K562 (cell line): ENCODE results near the gene IGF2BP3. TPM values are rescaled to one million over a fixed set of nuclear protein-coding genes. Genes with fewer than 3 reads are reported as not detected.

Experiments
- ATAC-seq: fragments of 200-7000 bp; cut with Tn5 transposase; 3 replicates; pipeline ENCODE4 v1.9.1; 2020; ENCODE audit warnings: moderate library complexity
- BruUV-seq: library from RNA; stranded (reverse); fragments of 400-500 nt; replicated peaks from 2 replicates; lab custom pipeline; 2021; lab: Mats Ljungman, UMichigan
- CTCF ChIA-PET: fragments of 300-600 bp; formaldehyde crosslinking; extraction: SDS; loops from one replicate; lab custom pipeline; 2021; ENCODE audit warnings: low intra/inter-chr PET ratio; lab: Yijun Ruan, JAX
- POLR2A ChIA-PET: fragments of 300-600, 350-650 bp; sonication (Branson Sonifier 250); formaldehyde crosslinking; extraction: SDS; loops from one replicate; lab custom pipeline; 2021; ENCODE audit warnings: antibody characterized with exemption, inconsistent platforms; lab: Yijun Ruan, JAX
- DNase-seq, 4 experiments: peaks; one replicate each; pipeline versions ENCODE4 v3.0.0 to v3.0.0-alpha.2; 2011 to 2018; ENCODE audit warnings: low spot score in 3 of 4, mixed read lengths in 3 of 4; ENCODE audit errors: extremely low read depth in 1 of 4
- FAIRE-seq: peaks from 2 replicates; lab custom pipeline; 2011; peaks lifted over from hg19 to GRCh38; lab: Jason Lieb, UNC
- H2AFZ ChIP-seq: 2 replicates; pipeline ENCODE4 v1.6.0; 2011; ENCODE audit warnings: low read depth, low read length, control low read depth, inconsistent platforms
- H3K27ac ChIP-seq: fragments of 200-600 bp; 3 replicates; pipeline ENCODE4 v1.8.0; 2011; ENCODE audit warnings: low read depth, mild to moderate bottlenecking, control low read depth, inconsistent platforms, low read length, moderate library complexity, mixed read lengths; ENCODE audit errors: extremely low read depth
- H3K27me3 ChIP-seq, 2 experiments: fragments of 300-600 bp in 1 of 2; 2 replicates in 1 of 2; 3 replicates in 1 of 2; pipeline versions ENCODE4 v1.6.0 to v1.8.0; 2011; ENCODE audit warnings: inconsistent platforms in 2 of 2, low read length in 2 of 2, mild to moderate bottlenecking in 1 of 2, mixed read lengths in 1 of 2, moderate library complexity in 1 of 2; ENCODE audit not compliant: control insufficient read depth in 2 of 2, insufficient read depth in 2 of 2
- H3K36me3 ChIP-seq: fragments of 300-600 bp; 3 replicates; pipeline ENCODE4 v1.8.0; 2011; ENCODE audit warnings: mild to moderate bottlenecking, low read length, inconsistent platforms; ENCODE audit not compliant: control insufficient read depth, insufficient read depth
- H3K4me1 ChIP-seq, 2 experiments: fragments of 200-600 bp in 1 of 2; replicated peaks in 1 of 2; 2 replicates in 1 of 2; 3 replicates in 1 of 2; pipeline versions ENCODE4 v1.5.1 to v1.8.0; 2011; ENCODE audit warnings: inconsistent platforms in 2 of 2, low read length in 2 of 2, mild to moderate bottlenecking in 1 of 2, mixed read lengths in 1 of 2, moderate library complexity in 1 of 2; ENCODE audit not compliant: control insufficient read depth in 2 of 2, insufficient read depth in 2 of 2
- H3K4me2 ChIP-seq: 2 replicates; pipeline ENCODE4 v1.6.1; 2011; ENCODE audit warnings: low read length, control low read depth, inconsistent platforms, mixed read lengths; ENCODE audit not compliant: insufficient read depth
- H3K4me3 ChIP-seq: fragments of 200-600 bp; sonication (generic), shearing (Covaris generic); 2 replicates; pipeline ENCODE4 v1.5.1; 2016; ENCODE audit warnings: control low read depth, inconsistent platforms
- H3K79me2 ChIP-seq: fragments of 200-600 bp; 3 replicates; pipeline ENCODE4 v1.8.0; 2011; ENCODE audit warnings: low read length, inconsistent platforms; ENCODE audit not compliant: control insufficient read depth, insufficient read depth
- H3K9ac ChIP-seq, 2 experiments: 2 replicates each; pipeline versions ENCODE4 v1.6.0 to v1.6.1; 2011; ENCODE audit warnings: low read depth in 2 of 2, low read length in 2 of 2, control low read depth in 1 of 2, inconsistent platforms in 1 of 2, mild to moderate bottlenecking in 1 of 2, mixed read lengths in 1 of 2; ENCODE audit not compliant: insufficient read depth in 1 of 2
- H3K9me1 ChIP-seq: one replicate; pipeline ENCODE4 v1.6.0; 2011; ENCODE audit warnings: inconsistent platforms, mild to moderate bottlenecking, low read length, moderate library complexity; ENCODE audit not compliant: control insufficient read depth, insufficient read depth
- H3K9me3 ChIP-seq: replicated peaks from 2 replicates; pipeline ENCODE4 v1.5.1; 2011; ENCODE audit warnings: low read depth, low read length, inconsistent platforms; ENCODE audit not compliant: control insufficient read depth, insufficient read depth
- H4K20me1 ChIP-seq: replicated peaks from 2 replicates; pipeline ENCODE4 v1.6.1; 2011; ENCODE audit warnings: low read length, inconsistent platforms, mixed read lengths; ENCODE audit not compliant: control insufficient read depth, insufficient read depth
- C11orf30 ChIP-seq: fragments of 450-650 bp; IDR thresholded peaks from 2 replicates; pipeline ENCODE4 v1.6.1; 2016; ENCODE audit warnings: low read depth, mild to moderate bottlenecking
- CBX3 ChIP-seq, 2 experiments: IDR thresholded peaks; 1 replicate in 1 of 2; 2 replicates in 1 of 2; pipeline ENCODE4 v1.6.1; 2012; ENCODE audit warnings: inconsistent platforms in 2 of 2, low read length in 2 of 2, borderline replicate concordance in 1 of 2, control low read depth in 1 of 2
- ETV1 ChIP-seq: fragments of 450-650 bp; conservative IDR thresholded peaks from 2 replicates; pipeline ENCODE4 v1.6.1; 2016; ENCODE audit warnings: missing genetic modification characterization, control low read depth, low read depth, missing compliant biosample characterization
- FOXM1 ChIP-seq, 2 experiments: fragments of 450-650 bp in 1 of 2; sonication (generic) in 1 of 2; formaldehyde crosslinking in 1 of 2; IDR thresholded peaks; 2 replicates each; pipeline versions ENCODE4 v1.6.1 to v1.9.0; 2017 to 2022; ENCODE audit warnings: low read depth in 2 of 2, mild to moderate bottlenecking in 2 of 2, missing genetic modification reagents in 1 of 2, moderate library complexity in 1 of 2
- HDAC1 ChIP-seq, 2 experiments: fragments of 450-650 bp; IDR thresholded peaks; 2 replicates each; pipeline ENCODE4 v1.6.1; 2016 to 2017; ENCODE audit warnings: inconsistent platforms in 1 of 2, mild to moderate bottlenecking in 1 of 2, moderate library complexity in 1 of 2
- JUND ChIP-seq, 2 experiments: IDR thresholded peaks; 2 replicates in 1 of 2; 3 replicates in 1 of 2; pipeline ENCODE4 v1.6.1; 2011; ENCODE audit warnings: borderline replicate concordance in 2 of 2, low read depth in 2 of 2, low read length in 2 of 2, improper control_type of control experiment in 1 of 2, missing biosample characterization in 1 of 2, missing genetic modification characterization in 1 of 2, missing genetic modification reagents in 1 of 2
- MBD2 ChIP-seq: sonication (generic); IDR thresholded peaks from 2 replicates; pipeline ENCODE4 v1.6.1; 2016; ENCODE audit warnings: low read depth, borderline replicate concordance
- NFE2 ChIP-seq: IDR thresholded peaks from 2 replicates; pipeline ENCODE4 v1.6.1; 2014; ENCODE audit warnings: antibody characterized with exemption, low read depth
- NR4A1 ChIP-seq, 2 experiments: fragments of 250-450 bp in 1 of 2; fragments of 450-650 bp in 1 of 2; sonication (Bioruptor Pico) in 1 of 2; IDR thresholded peaks; 2 replicates each; pipeline versions ENCODE4 v1.4.0 to v1.6.1; 2016 to 2020; ENCODE audit warnings: mild to moderate bottlenecking in 2 of 2, missing compliant biosample characterization in 1 of 2, missing genetic modification characterization in 1 of 2, moderate library complexity in 1 of 2
- POU5F1 ChIP-seq: fragments of 150-350 bp; IDR thresholded peaks from 2 replicates; pipeline ENCODE4 v1.6.1; 2014; ENCODE audit warnings: borderline replicate concordance, low read length, low read depth, mild to moderate bottlenecking; ENCODE audit not compliant: partially characterized antibody
- RBFOX2 ChIP-seq: fragments of 200-400 bp; formaldehyde crosslinking; IDR thresholded peaks from 2 replicates; pipeline ENCODE4 v1.6.1; 2017; ENCODE audit warnings: low read depth, mild to moderate bottlenecking, low read length, moderate library complexity
- SMARCC2 ChIP-seq: fragments of 450-650 bp; IDR thresholded peaks from 2 replicates; pipeline ENCODE4 v1.6.1; 2017; ENCODE audit warnings: antibody characterized with exemption, moderate library complexity, mild to moderate bottlenecking, low read depth
- SPI1 ChIP-seq: IDR thresholded peaks from 2 replicates; pipeline ENCODE4 v1.6.1; 2011; ENCODE audit warnings: low read depth, low read length, control low read depth, borderline replicate concordance
- SREBF1 ChIP-seq: fragments of 150-350 bp; IDR thresholded peaks from 2 replicates; pipeline ENCODE4 v1.6.1; 2014; ENCODE audit warnings: antibody characterized with exemption, low read depth, low read length, borderline replicate concordance
- ZNF197 ChIP-seq: fragments of 200-800 bp; sonication (Bioruptor generic); IDR thresholded peaks from 2 replicates; pipeline ENCODE4 v1.6.1; 2016; ENCODE audit warnings: low read depth, missing genetic modification characterization, missing compliant biosample characterization
- WGBS: fragments of 100-300 bp; shearing (Covaris generic); methylation state at CpG from one replicate; pipeline ENCODE4 v1.1.6; 2016; ENCODE audit warnings: low coverage, mixed read lengths; ENCODE audit not compliant: insufficient coverage; ENCODE audit errors: missing lambda C conversion rate; 5-methylcytosine and 5-hydroxymethylcytosine counted together
- in situ Hi-C: fragments of 300-500 bp; cut with MboI; formaldehyde crosslinking; loops from 4 replicates; pipeline ENCODE4 v1.15.0; 2018; ENCODE audit warnings: inconsistent platforms, mixed read lengths
- intact Hi-C: fragments of 100-400 bp; cut with micrococcal nuclease; formaldehyde crosslinking; loops from 2 replicates; pipeline ENCODE4 v1.14.2; 2022
- polyA plus RNA-seq, 8 experiments: library from polyadenylated mRNA; depleted of rRNA in 4 of 8; stranded (reverse) in 5 of 8; unstranded in 3 of 8; fragments of >200 nt; fragmentation: Nextera tagmentation in 2 of 8; fragmentation: Illumina TruSeq in 1 of 8; extraction: Ambion mirVana in 2 of 8; extraction: Trizol in 1 of 8; gene quantifications; 2 replicates each; pipeline versions ENCODE4 v1.2.1 to v1.2.3, GENCODE V29; 2011 to 2014; ENCODE audit warnings: inconsistent platforms in 1 of 8, missing spikeins in 1 of 8
- total RNA-seq, 7 experiments: library from RNA; depleted of rRNA in 6 of 7; stranded (reverse); fragments of >200 nt in 6 of 7; fragmentation: Illumina TruSeq in 2 of 7; extraction: Trizol in 2 of 7; gene quantifications; 2 replicates each; pipeline versions ENCODE4 v1.2.1 to v1.2.3, GENCODE V29; 2011 to 2021; ENCODE audit warnings: low replicate concordance in 1 of 7

Gene IGF2BP3
- total and polyA plus RNA-seq, 9 of the 15 experiments (the other 6 are each of a cell fraction or from before 2014, with no cell fraction given): 8.4 to 88.1 (median 61.2) TPM

GRCh38 chr7:23347682-23348180 lies 122.6 kb downstream of the IGF2BP3 start:
- no peaks in the 10 kb centered on the region for H3K9me3 ChIP-seq
- H3K36me3 ChIP-seq: peaks cover 75% of the 10 kb centered on the region
- H4K20me1 ChIP-seq: no peaks in the 10 kb centered on the region
- WGBS: 4% methylated on average over 8 of the region's 8 CpGs
- BruUV-seq: no TSS peak
- no peaks in the 10 kb centered on the region for H3K27me3 ChIP-seq
- peak; percentile 48 to 76 (median 64) for DNase-seq
- H3K79me2 ChIP-seq: peaks cover 9% of the 10 kb centered on the region; the same call in 2 of the 3 replicates
- peak overlapping the region in 1 of 2 experiments; percentile 49; a peak in 2 of 4 replicates for H3K9ac ChIP-seq
- CTCF ChIA-PET: no interaction called here
- peaks cover 8 to 25% of the 10 kb centered on the region in 2 experiments for H3K4me1 ChIP-seq
- peak overlapping the region; percentile 87 for H3K27ac ChIP-seq
- POLR2A ChIA-PET: interaction anchor here (0.6 to 2.6 kb wide), 7 partner anchors 8 to 181 kb away, joined by 3 to 9 read pairs (median 6); no protein-coding TSS in a partner anchor
- peak; percentile 91 for ATAC-seq
- no peak overlapping the region; the same call in 1 of the 2 replicates for H3K4me3 ChIP-seq
- intact Hi-C loops: loop anchor here (5.0 kb wide), 1 partner anchor 185 kb away; the partner anchor contains the start of gene TRA2A
- H3K9me1 ChIP-seq: no peaks in the 10 kb centered on the region
- H2AFZ ChIP-seq: 0 out of 2 replicates have a peak overlapping the region, but pooled peaks have one; percentile 22
- FAIRE-seq: peak; percentile 79
- peak overlapping the region; percentile 53 for H3K4me2 ChIP-seq
- in situ Hi-C loops: no loop called here
- TF ChIP-seq NR4A1 (CRISPR knock-in tag; IDR thresholded peaks at IDR 0.05) (no peak), NR4A1 (tag; IDR thresholded peaks at IDR 0.05) (0 out of 2 replicates have a peak, but pooled peaks have one; percentile 33), RBFOX2 (no peak), SREBF1 (no peak), SPI1 (peak; percentile 34; the same call in 1 of the 2 replicates), ETV1 (peak; percentile 38), POU5F1 (no peak), ZNF197 (CRISPR knock-in tag) (no peak), HDAC1 (IDR thresholded peaks at IDR 0.05) (peak in 1 of 2 experiments; percentile 62; a peak in 2 of 4 replicates), SMARCC2 (peak; percentile 64; the same call in 1 of the 2 replicates), NFE2 (peak; percentile 92), MBD2 (no peak), JUND (IDR thresholded peaks at IDR 0.05; ENCODE audit: borderline replicate concordance, low read depth, low read length) (peak; percentile 95), JUND (tag; IDR thresholded peaks at IDR 0.05; ENCODE audit: borderline replicate concordance, low read depth, low read length) (peak; percentile 93), CBX3 (IDR thresholded peaks at IDR 0.05; ENCODE audit: borderline replicate concordance in 1 of 2, low read length in 2 of 2) (peak in 1 of 2 experiments; percentile 29; a peak in 1 of 3 replicates), C11orf30 (peak; percentile 86), FOXM1 (IDR thresholded peaks at IDR 0.05; ENCODE audit: low read depth) (no peak), FOXM1 (CRISPR knock-in tag; IDR thresholded peaks at IDR 0.05; ENCODE audit: low read depth) (no peak)
